Activated naive CD8-positive, alpha-beta T cell treated with anti-CD3 and anti-CD28 coated beads for 36 hours (primary cell): ENCODE measurements around the gene CEP152. TPM values are rescaled to one million over a fixed set of nuclear protein-coding genes. Genes with fewer than 3 reads are reported as not detected.
A peak's percentile ranks its signal among the peaks of the same experiment; 100 is the strongest.
"Not testable (repeated sequence)": the region's sequence is repeated elsewhere in the genome, so short reads cannot be mapped to it uniquely, and the experiment has no call there.

Source experiments
- DNase-seq: peaks from one replicate; pipeline ENCODE4 v3.0.0; 2021
- H3K27ac Mint-ChIP-seq: one replicate; pipeline ENCODE4 v1.8.0; 2022; ENCODE audit warnings: mild to moderate bottlenecking, moderate library complexity, mixed read lengths
- H3K27me3 Mint-ChIP-seq: one replicate; pipeline ENCODE4 v1.8.0; 2022; ENCODE audit warnings: mild to moderate bottlenecking, mixed read lengths
- H3K36me3 Mint-ChIP-seq: one replicate; pipeline ENCODE4 v1.8.0; 2021; ENCODE audit warnings: mild to moderate bottlenecking, mixed read lengths
- H3K4me1 Mint-ChIP-seq: one replicate; pipeline ENCODE4 v1.8.0; 2021; ENCODE audit warnings: mixed read lengths
- H3K4me3 Mint-ChIP-seq: one replicate; pipeline ENCODE4 v1.8.0; 2022; ENCODE audit warnings: mild to moderate bottlenecking, moderate library complexity, mixed read lengths
- H3K9me3 Mint-ChIP-seq: one replicate; pipeline ENCODE4 v1.8.0; 2022; ENCODE audit warnings: mixed read lengths
- total RNA-seq, 2 experiments: library from RNA; stranded (reverse); gene quantifications; one replicate each; pipeline ENCODE4 v1.2.3, GENCODE V29; 2021

Gene CEP152, protein sequence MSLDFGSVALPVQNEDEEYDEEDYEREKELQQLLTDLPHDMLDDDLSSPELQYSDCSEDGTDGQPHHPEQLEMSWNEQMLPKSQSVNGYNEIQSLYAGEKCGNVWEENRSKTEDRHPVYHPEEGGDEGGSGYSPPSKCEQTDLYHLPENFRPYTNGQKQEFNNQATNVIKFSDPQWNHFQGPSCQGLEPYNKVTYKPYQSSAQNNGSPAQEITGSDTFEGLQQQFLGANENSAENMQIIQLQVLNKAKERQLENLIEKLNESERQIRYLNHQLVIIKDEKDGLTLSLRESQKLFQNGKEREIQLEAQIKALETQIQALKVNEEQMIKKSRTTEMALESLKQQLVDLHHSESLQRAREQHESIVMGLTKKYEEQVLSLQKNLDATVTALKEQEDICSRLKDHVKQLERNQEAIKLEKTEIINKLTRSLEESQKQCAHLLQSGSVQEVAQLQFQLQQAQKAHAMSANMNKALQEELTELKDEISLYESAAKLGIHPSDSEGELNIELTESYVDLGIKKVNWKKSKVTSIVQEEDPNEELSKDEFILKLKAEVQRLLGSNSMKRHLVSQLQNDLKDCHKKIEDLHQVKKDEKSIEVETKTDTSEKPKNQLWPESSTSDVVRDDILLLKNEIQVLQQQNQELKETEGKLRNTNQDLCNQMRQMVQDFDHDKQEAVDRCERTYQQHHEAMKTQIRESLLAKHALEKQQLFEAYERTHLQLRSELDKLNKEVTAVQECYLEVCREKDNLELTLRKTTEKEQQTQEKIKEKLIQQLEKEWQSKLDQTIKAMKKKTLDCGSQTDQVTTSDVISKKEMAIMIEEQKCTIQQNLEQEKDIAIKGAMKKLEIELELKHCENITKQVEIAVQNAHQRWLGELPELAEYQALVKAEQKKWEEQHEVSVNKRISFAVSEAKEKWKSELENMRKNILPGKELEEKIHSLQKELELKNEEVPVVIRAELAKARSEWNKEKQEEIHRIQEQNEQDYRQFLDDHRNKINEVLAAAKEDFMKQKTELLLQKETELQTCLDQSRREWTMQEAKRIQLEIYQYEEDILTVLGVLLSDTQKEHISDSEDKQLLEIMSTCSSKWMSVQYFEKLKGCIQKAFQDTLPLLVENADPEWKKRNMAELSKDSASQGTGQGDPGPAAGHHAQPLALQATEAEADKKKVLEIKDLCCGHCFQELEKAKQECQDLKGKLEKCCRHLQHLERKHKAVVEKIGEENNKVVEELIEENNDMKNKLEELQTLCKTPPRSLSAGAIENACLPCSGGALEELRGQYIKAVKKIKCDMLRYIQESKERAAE (N-terminal part only)
- 10 to 100 TPM; 27.2 to 27.3 TPM for total RNA-seq

DNA sequence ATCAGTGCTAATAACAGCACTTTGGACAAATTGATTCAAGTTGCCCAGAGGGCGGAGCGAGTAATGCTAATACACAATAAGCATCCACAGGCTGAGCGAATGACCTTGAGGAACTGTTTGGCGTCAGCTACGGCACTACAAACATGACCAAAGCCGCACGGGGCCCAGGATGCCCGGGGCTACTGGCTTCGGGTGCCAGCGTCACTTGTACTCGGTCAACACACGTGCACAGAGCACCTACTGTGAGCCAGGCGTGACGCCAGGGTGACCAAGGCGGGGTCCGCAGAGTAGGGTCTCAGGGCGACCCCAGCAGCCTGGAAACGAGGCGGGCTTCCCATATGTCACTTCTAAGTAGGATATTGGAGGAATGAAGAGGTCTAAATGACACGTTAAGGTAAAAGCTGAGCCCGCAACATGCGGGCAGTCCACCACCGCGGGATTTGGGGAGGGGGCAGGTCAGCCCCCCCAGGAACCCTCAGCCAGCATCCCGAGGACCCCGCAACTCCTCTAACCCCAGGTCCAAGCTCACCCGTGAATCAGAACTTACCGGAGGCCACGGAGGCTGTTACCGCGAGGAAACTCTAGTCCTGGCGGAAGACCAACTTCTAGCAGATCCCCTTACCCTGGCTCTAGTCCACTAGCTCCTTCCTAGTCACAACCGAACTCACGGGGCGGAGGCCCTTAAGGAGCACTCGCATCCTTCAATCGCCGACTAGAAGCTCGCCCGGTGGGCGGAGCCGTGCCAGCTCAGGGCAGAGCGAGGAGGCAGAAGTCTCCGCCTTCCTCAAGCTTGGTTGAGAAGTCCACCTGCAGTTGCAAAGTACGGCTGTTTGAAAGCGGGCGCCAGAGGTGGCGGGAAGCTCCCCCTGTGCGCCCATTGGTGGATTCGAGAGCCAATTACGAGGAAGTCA lies at the start of gene CEP152:
Gene CEP152 (minus strand): TSS at position 656 of the 911 bp plus-strand sequence. CDS start 5,420 bp downstream, outside the sequence.
- peak; percentile 97 for DNase-seq
- Mint-ChIP-seq H3K36me3 (peaks cover 15% of the 10 kb centered on the region), H3K27me3 (no peaks in the 10 kb centered on the region)

DNA sequence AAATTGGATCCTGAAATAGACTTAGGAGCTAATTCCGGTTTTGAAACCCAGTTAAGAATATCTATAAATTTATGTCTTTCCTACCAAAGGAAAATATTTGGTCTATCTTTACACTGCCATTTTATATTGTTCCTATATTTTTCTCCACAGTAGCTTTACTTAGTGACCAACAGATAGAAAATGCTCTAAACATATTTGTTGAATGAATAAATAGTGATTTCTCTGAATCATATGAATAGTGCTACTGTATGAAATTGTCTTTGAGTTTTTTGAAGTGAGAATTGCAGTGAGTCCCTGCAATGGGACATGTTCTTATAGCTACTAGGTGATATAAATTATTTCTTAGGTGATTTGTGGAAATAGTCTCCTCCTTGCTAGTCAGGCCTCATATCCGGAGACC lies 48.6 kb upstream of the CEP152 start:
- Mint-ChIP-seq H3K4me1 (peaks cover 11% of the 10 kb centered on the region), H3K4me3 (no peak overlapping the region), H3K27me3 (no peaks in the 10 kb centered on the region), H3K9me3 (no peaks in the 10 kb centered on the region), H3K27ac (no peak overlapping the region), H3K36me3 (no peaks in the 10 kb centered on the region)
- DNase-seq: no peak

More for the DNA sequence above, at the start of gene CEP152:
- H3K4me3 Mint-ChIP-seq: peak within 1 kb of the TSS; percentile 97
- peak within 1 kb of the TSS; percentile 96 for H3K27ac Mint-ChIP-seq
- H3K9me3 Mint-ChIP-seq: no peaks in the 10 kb centered on the region
- H3K4me1 Mint-ChIP-seq: peaks cover 30% of the 10 kb centered on the region

DNA sequence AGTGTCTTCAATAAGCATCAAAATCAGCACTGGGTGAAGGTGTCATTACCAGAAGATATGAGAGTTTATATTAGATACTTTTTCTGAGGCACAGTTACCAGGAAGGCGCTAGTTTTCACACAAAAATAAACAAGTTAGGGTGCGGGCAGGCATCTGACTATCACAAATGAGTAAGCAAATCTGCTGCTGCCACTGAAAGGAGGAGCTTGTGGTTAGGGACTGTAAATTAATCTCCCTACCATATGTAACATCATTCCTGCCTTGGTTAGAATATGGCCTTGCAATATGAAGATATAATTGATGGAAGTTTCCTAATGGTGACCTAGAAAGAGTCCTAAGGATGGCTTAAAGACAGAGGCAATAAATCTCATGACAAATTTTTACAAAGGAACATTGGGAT lies 47.5 kb upstream of the CEP152 start:
- peaks cover 7% of the 10 kb centered on the region for H3K27me3 Mint-ChIP-seq
- H3K27ac Mint-ChIP-seq: no peak overlapping the region
- H3K9me3 Mint-ChIP-seq: no peaks in the 10 kb centered on the region
- no peaks in the 10 kb centered on the region for H3K36me3 Mint-ChIP-seq
- peaks cover 11% of the 10 kb centered on the region for H3K4me1 Mint-ChIP-seq
- no peak overlapping the region for H3K4me3 Mint-ChIP-seq
- DNase-seq: no peak

- Mint-ChIP-seq H3K4me3 (no peak overlapping the region), H3K27ac (no peak overlapping the region)
These were observed 46.1 kb upstream of the CEP152 start for GRCh38 chr15:48856942-48857341.

GRCh38 chr15:48855501-48856440 lies 44.9 kb upstream of the CEP152 start:
- H3K9me3 Mint-ChIP-seq: no peaks in the 10 kb centered on the region
- peaks cover 4% of the 10 kb centered on the region for H3K4me1 Mint-ChIP-seq
- H3K27ac Mint-ChIP-seq: no peak overlapping the region
- H3K36me3 Mint-ChIP-seq: no peaks in the 10 kb centered on the region
- H3K27me3 Mint-ChIP-seq: peaks cover 7% of the 10 kb centered on the region
- H3K4me3 Mint-ChIP-seq: no peak overlapping the region
- DNase-seq: no peak

More at GRCh38 chr15:48856942-48857341, 46.1 kb upstream of the CEP152 start:
- Mint-ChIP-seq H3K9me3 (no peaks in the 10 kb centered on the region), H3K4me1 (peaks cover 4% of the 10 kb centered on the region), H3K36me3 (no peaks in the 10 kb centered on the region), H3K27me3 (peaks cover 7% of the 10 kb centered on the region)
- DNase-seq: no peak

DNA sequence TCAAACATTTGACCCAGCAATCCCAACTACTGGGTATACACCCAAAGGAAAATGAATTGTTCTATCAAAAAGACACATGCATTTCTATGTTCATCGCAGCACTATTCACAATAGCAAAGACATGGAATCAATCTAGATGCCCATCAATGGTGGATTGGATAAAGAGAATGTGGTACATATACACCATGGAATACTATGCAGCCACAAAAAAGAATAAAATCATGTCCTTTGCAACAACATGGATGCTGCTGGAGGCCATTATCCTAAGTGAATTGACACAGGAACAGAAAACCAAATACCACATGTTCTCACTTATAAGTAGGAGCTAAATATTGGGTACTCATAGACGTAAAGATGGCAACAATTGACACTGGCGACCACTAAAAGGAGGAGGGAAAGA lies 43.6 kb upstream of the CEP152 start:
- not testable (repeated sequence) for H3K9me3 Mint-ChIP-seq, H3K4me1 Mint-ChIP-seq, H3K4me3 Mint-ChIP-seq, H3K27ac Mint-ChIP-seq, DNase-seq, H3K27me3 Mint-ChIP-seq, H3K36me3 Mint-ChIP-seq

DNA sequence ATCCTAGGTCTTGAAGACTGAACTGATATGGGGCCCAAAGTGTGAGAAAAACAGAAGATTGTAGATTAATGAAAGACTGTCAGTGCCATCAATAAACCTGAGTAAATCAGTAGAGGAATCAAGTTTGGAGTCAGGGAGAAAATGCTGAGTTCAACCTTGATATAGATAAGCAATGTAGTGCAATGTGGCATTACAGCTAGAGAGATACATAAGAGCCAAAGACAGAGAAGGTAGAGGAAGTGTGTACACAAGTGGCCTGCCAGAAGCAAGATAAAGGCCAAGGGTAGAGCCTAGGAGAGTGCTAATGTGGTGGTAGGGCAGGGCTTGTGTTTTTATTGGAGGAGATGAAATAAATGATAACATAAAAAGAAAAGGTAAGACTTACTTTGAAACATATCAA lies 41.1 kb upstream of the CEP152 start:
- no peak for DNase-seq
- Mint-ChIP-seq H3K27me3 (peaks cover 11% of the 10 kb centered on the region), H3K27ac (no peak overlapping the region), H3K4me1 (no peaks in the 10 kb centered on the region), H3K4me3 (no peak overlapping the region), H3K36me3 (no peaks in the 10 kb centered on the region), H3K9me3 (no peaks in the 10 kb centered on the region)

DNA sequence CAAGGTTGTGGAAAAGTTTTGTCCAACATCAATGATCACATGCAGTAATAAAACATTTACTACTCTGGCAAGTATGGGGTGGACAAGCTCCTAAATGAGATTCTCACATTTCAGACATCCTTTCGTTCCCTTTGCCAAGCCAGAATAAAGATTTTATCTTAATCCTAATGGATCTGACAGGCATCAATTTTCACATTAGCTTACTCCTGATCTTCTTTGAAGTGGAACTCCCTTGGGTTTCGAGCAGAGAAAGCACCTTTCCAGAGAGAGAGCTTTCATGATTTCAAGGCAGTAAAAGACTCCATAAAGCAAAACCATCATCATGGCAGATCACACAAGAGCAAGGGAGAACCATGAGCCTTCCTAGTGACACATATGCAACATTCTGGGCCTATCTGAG lies 39.8 kb upstream of the CEP152 start:
- no peaks in the 10 kb centered on the region for H3K9me3 Mint-ChIP-seq
- no peak overlapping the region for H3K27ac Mint-ChIP-seq
- no peaks in the 10 kb centered on the region for H3K4me1 Mint-ChIP-seq
- DNase-seq: no peak
- H3K27me3 Mint-ChIP-seq: peaks cover 11% of the 10 kb centered on the region
- no peak overlapping the region for H3K4me3 Mint-ChIP-seq
- no peaks in the 10 kb centered on the region for H3K36me3 Mint-ChIP-seq

DNA sequence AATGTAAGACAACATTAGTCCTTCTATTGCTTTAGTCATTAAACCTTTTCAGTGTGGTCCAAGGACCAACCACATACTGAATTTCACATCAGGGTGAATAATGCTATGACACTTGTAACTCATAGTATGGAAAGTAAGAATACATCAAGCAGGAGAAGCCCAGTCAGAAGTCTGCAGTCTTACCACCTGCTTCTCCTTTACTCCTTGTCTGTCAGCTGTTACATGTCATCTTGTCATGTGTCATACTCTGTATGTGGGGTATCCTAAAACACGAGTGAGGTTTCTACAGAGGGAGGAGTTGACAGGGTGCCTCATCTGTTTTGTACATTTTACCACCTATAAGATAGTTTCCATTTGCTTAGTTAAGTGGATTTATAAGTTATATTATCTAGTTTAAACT lies 34.3 kb upstream of the CEP152 start:
- no peak for DNase-seq
- no peak overlapping the region for H3K4me3 Mint-ChIP-seq
- no peak overlapping the region for H3K27ac Mint-ChIP-seq
- H3K36me3 Mint-ChIP-seq: peaks cover 1% of the 10 kb centered on the region
- H3K27me3 Mint-ChIP-seq: peaks cover 4% of the 10 kb centered on the region
- no peaks in the 10 kb centered on the region for H3K4me1 Mint-ChIP-seq
- peaks cover 2% of the 10 kb centered on the region for H3K9me3 Mint-ChIP-seq

GRCh38 chr15:48842501-48842900 lies 31.6 kb upstream of the CEP152 start:
- Mint-ChIP-seq H3K36me3 (peaks cover 1% of the 10 kb centered on the region), H3K27ac (no peak overlapping the region), H3K4me1 (no peaks in the 10 kb centered on the region), H3K9me3 (peaks cover 2% of the 10 kb centered on the region), H3K27me3 (no peaks in the 10 kb centered on the region), H3K4me3 (no peak overlapping the region)
- DNase-seq: no peak

- Mint-ChIP-seq H3K27ac (no peak overlapping the region), H3K4me1 (no peaks in the 10 kb centered on the region), H3K27me3 (peaks cover 7% of the 10 kb centered on the region), H3K36me3 (peaks cover 6% of the 10 kb centered on the region), H3K4me3 (no peak overlapping the region), H3K9me3 (peaks cover 14% of the 10 kb centered on the region)
- no peak for DNase-seq
These were observed 23.9 kb upstream of the CEP152 start for GRCh38 chr15:48834756-48835155.

DNA sequence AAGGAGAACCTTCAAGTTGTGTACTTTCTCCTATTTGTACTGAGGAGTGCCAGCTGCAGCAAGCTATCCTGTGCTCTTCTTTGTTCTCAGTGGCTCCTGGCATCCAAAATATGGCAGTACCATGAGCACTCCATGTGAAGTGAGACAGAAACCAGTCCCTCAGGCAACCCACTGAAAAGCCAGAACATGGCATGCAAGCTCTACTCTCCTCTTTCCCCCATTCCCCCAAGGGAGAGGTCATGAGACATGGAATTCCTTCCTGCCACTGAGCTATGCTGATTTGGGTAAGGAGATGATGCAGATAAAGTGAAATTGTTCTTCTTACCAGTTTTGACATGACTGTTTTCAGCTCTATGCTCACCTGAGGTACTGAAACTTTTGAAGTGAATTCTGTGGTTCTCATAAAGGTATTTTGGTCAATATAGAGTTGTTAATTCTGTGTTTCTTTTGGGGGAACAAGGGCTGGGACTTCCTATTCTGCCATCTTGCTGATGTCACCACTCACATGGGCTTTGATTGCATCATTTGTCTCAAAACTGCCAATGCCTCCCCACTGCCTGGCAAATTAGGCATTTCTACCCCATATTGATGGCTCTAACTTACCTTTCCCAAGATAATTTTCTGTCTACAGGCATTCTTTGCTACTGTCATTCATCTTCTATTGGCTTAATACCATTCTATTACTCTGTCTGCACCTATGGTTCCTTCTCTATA lies 22.8 kb upstream of the CEP152 start:
- H3K27ac Mint-ChIP-seq: no peak overlapping the region

GRCh38 chr15:48832648-48833047 lies 21.8 kb upstream of the CEP152 start:
- DNase-seq: no peak
- Mint-ChIP-seq H3K27me3 (peaks cover 7% of the 10 kb centered on the region), H3K9me3 (peaks cover 14% of the 10 kb centered on the region), H3K36me3 (peaks cover 6% of the 10 kb centered on the region), H3K4me3 (no peak overlapping the region), H3K4me1 (no peaks in the 10 kb centered on the region), H3K27ac (no peak overlapping the region)

More for the DNA sequence above, 22.8 kb upstream of the CEP152 start:
- Mint-ChIP-seq H3K36me3 (peaks cover 6% of the 10 kb centered on the region), H3K4me3 (no peak overlapping the region), H3K4me1 (no peaks in the 10 kb centered on the region), H3K27me3 (peaks cover 7% of the 10 kb centered on the region), H3K9me3 (peaks cover 14% of the 10 kb centered on the region)
- no peak for DNase-seq
